ENCODE results near the gene ADAMTS9.
A peak's percentile ranks its signal among the peaks of the same experiment; 100 is the strongest.

The ADAMTS9 gene

GRCh38 chr3:64687781-64688604 lies at the start of gene ADAMTS9:
TSS of gene ADAMTS9 (minus strand) at chr3:64688000. CDS start at chr3:64687657, 343 bp downstream.
- Histone ChIP-seq H3K27ac (peak within 1 kb of the TSS; percentile 74), H3K4me2 (ENCODE audit: low read length) (peak within 1 kb of the TSS; percentile 84), H3K4me1 (peaks cover 8% of the 10 kb centered on the region), H3K9me3 (ENCODE audit: control insufficient read depth, low read length) (no peaks in the 10 kb centered on the region), H3K27me3 (ENCODE audit: control insufficient read depth, insufficient read depth, low read length) (no peaks in the 10 kb centered on the region), H3K4me3 (ENCODE audit: low read depth, low read length) (peak within 1 kb of the TSS; percentile 63), H3K36me3 (ENCODE audit: control insufficient read depth, insufficient read depth, low read length) (no peaks in the 10 kb centered on the region), H3K79me2 (no peaks in the 10 kb centered on the region), H2AFZ (peak within 1 kb of the TSS; percentile 65), H3K9ac (no peak within 1 kb of the TSS)
- TF ChIP-seq CTCF (IDR thresholded peaks at IDR 0.05) = no peak

DNA sequence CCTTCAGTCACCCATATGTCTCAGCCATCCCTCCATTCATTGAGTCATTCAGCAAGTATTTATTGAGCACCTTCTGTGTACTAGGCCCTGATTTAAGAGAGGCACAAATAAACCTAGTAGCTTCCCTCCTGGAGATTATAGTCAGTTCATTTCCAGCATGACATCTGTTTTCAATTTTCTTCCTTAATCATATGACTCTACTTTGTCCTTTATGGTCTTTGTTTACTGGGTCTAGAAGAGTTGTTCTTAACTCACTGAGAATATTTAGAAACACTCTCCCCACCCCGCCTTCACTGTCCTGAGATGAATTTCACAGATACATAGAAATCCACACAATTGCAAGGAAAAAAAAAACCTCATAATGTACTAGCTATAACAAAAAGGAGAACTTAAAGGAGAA lies 44.8 kb upstream of the ADAMTS9 start:
- H3K27me3 ChIP-seq (ENCODE audit: control insufficient read depth, insufficient read depth, low read length) = no peaks in the 10 kb centered on the region
- H3K27ac ChIP-seq = no peak overlapping the region
- H3K9ac ChIP-seq = no peak overlapping the region
- H3K4me3 ChIP-seq (ENCODE audit: low read depth, low read length) = no peak overlapping the region
- no peaks in the 10 kb centered on the region for H3K4me1 ChIP-seq
- H3K4me2 ChIP-seq (ENCODE audit: low read length) = no peak overlapping the region
- TF ChIP-seq CTCF (IDR thresholded peaks at IDR 0.05) = no peak
- no peak overlapping the region for H2AFZ ChIP-seq
- H3K9me3 ChIP-seq (ENCODE audit: control insufficient read depth, low read length) = no peaks in the 10 kb centered on the region
- no peaks in the 10 kb centered on the region for H3K79me2 ChIP-seq
- H3K36me3 ChIP-seq (ENCODE audit: control insufficient read depth, insufficient read depth, low read length) = no peaks in the 10 kb centered on the region

GRCh38 chr3:64730681-64731080 lies 42.9 kb upstream of the ADAMTS9 start:
- H3K9ac ChIP-seq = no peak overlapping the region
- H3K4me2 ChIP-seq (ENCODE audit: low read length) = no peak overlapping the region
- TF ChIP-seq CTCF (IDR thresholded peaks at IDR 0.05) = no peak

GRCh38 chr3:64728994-64729393 lies 41.2 kb upstream of the ADAMTS9 start:
- Histone ChIP-seq H3K79me2 (no peaks in the 10 kb centered on the region), H2AFZ (no peak overlapping the region), H3K4me1 (no peaks in the 10 kb centered on the region), H3K4me2 (ENCODE audit: low read length) (no peak overlapping the region), H3K27me3 (ENCODE audit: control insufficient read depth, insufficient read depth, low read length) (no peaks in the 10 kb centered on the region), H3K9me3 (ENCODE audit: control insufficient read depth, low read length) (no peaks in the 10 kb centered on the region), H3K36me3 (ENCODE audit: control insufficient read depth, insufficient read depth, low read length) (no peaks in the 10 kb centered on the region), H3K9ac (no peak overlapping the region), H3K4me3 (ENCODE audit: low read depth, low read length) (no peak overlapping the region), H3K27ac (no peak overlapping the region)
- TF ChIP-seq CTCF (IDR thresholded peaks at IDR 0.05) = no peak

More at GRCh38 chr3:64730681-64731080, 42.9 kb upstream of the ADAMTS9 start:
- Histone ChIP-seq H3K4me3 (ENCODE audit: low read depth, low read length) (no peak overlapping the region), H3K27me3 (ENCODE audit: control insufficient read depth, insufficient read depth, low read length) (no peaks in the 10 kb centered on the region), H3K4me1 (no peaks in the 10 kb centered on the region), H2AFZ (no peak overlapping the region), H3K9me3 (ENCODE audit: control insufficient read depth, low read length) (no peaks in the 10 kb centered on the region), H3K79me2 (no peaks in the 10 kb centered on the region), H3K36me3 (ENCODE audit: control insufficient read depth, insufficient read depth, low read length) (no peaks in the 10 kb centered on the region), H3K27ac (no peak overlapping the region)

DNA sequence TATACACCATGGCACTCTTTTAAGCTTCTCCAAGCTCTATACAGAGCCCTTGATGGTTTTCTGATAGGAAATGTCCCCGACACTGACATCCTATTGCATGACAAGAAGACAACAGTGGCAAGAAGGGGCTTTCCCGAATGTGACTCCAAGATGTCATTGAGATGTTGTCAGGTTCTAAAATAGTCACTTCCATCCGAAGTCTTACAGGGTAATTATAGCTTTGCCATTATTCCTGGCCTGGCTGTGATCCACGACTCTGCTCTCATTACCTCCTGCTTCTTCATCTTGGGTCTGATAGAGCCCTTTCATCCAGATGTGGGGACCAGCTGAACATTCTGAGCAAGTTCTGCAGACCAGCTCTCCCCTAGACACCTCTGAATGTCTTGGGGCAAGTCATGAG lies 40.6 kb upstream of the ADAMTS9 start:
- Histone ChIP-seq H3K36me3 (ENCODE audit: control insufficient read depth, insufficient read depth, low read length) (no peaks in the 10 kb centered on the region), H3K4me2 (ENCODE audit: low read length) (no peak overlapping the region), H3K27me3 (ENCODE audit: control insufficient read depth, insufficient read depth, low read length) (no peaks in the 10 kb centered on the region), H3K9me3 (ENCODE audit: control insufficient read depth, low read length) (no peaks in the 10 kb centered on the region), H3K79me2 (no peaks in the 10 kb centered on the region), H3K27ac (no peak overlapping the region), H3K9ac (no peak overlapping the region), H3K4me3 (ENCODE audit: low read depth, low read length) (no peak overlapping the region), H3K4me1 (no peaks in the 10 kb centered on the region), H2AFZ (no peak overlapping the region)
- TF ChIP-seq CTCF (IDR thresholded peaks at IDR 0.05) = no peak

Measured in parathyroid adenoma (tissue), 2 donors.